GM11168 (cell line): Measurements from ENCODE around the gene SNAPC5.
"Not testable (repeated sequence)": the region's sequence is repeated elsewhere in the genome, so short reads cannot be mapped to it uniquely, and the experiment has no call there.

Experiments
- in situ Hi-C: fragments of 300-500 bp; cut with MboI; formaldehyde crosslinking; loops from one replicate; pipeline ENCODE4 v1.12.0; 2022; ENCODE audit warnings: low sequenced_read_pairs; ENCODE audit not compliant: unreplicated experiment

Gene SNAPC5

GRCh38 chr15:66461917-66462316, 35.6 kb downstream of the SNAPC5 start:
- in situ Hi-C loops: no loop called here

GRCh38 chr15:66461294-66461693, 36.3 kb downstream of the SNAPC5 start:
- in situ Hi-C loops: not testable (repeated sequence)

- in situ Hi-C loops: no loop called here
Observed at GRCh38 chr15:66459818-66460615, 37.5 kb downstream of the SNAPC5 start.

- in situ Hi-C loops: no loop called here
Observed at GRCh38 chr15:66456211-66456610, 41.4 kb downstream of the SNAPC5 start.

- in situ Hi-C loops: no loop called here
Observed at GRCh38 chr15:66454143-66454542, 43.4 kb downstream of the SNAPC5 start.

GRCh38 chr15:66452971-66453580, 44.5 kb downstream of the SNAPC5 start:
- in situ Hi-C loops: no loop called here

GRCh38 chr15:66452420-66452819, 45.1 kb downstream of the SNAPC5 start:
- in situ Hi-C loops: no loop called here
